GM21526 (cell line): Measurements from ENCODE around the gene NOX5.

Source experiments
- ATAC-seq: cut with Tn5 transposase; IDR thresholded peaks from one replicate; pipeline ENCODE4 v1.9.1; 2021; ENCODE audit warnings: moderate library complexity; ENCODE audit not compliant: unreplicated experiment, low FRiP score

The NOX5 gene

GRCh38 chr15:69094124-69094921 lies 79.8 kb downstream of the NOX5 start:
- ATAC-seq: no peak

- no peak for ATAC-seq
Measured at GRCh38 chr15:69095274-69095673, 80.8 kb downstream of the NOX5 start.

GRCh38 chr15:69096196-69096595 lies 81.7 kb downstream of the NOX5 start:
- no peak for ATAC-seq

- ATAC-seq: no peak
Measured at GRCh38 chr15:69096626-69097025, 82.1 kb downstream of the NOX5 start.

- ATAC-seq: no peak
Measured at GRCh38 chr15:69098771-69099170, 84.3 kb downstream of the NOX5 start.

GRCh38 chr15:69099941-69100340 lies 85.4 kb downstream of the NOX5 start:
- ATAC-seq: no peak

- ATAC-seq: no peak
Measured at GRCh38 chr15:69100821-69101220, 86.3 kb downstream of the NOX5 start.

GRCh38 chr15:69104050-69104750 lies 89.7 kb downstream of the NOX5 start:
- no peak for ATAC-seq

GRCh38 chr15:69105451-69105985 lies 91.0 kb downstream of the NOX5 start:
- no peak for ATAC-seq

GRCh38 chr15:69107025-69107620 lies 92.6 kb downstream of the NOX5 start:
- ATAC-seq: no peak
